Ectodermal cell (in vitro differentiated cells): Measurements from ENCODE around the gene HDAC2.

Experiments used
- H3K27ac ChIP-seq: 2 replicates; pipeline ENCODE4 v1.7.0; 2013; ENCODE audit warnings: mild to moderate bottlenecking, low read depth, low read length; ENCODE audit not compliant: insufficient read depth, poor library complexity, severe bottlenecking
- H3K27me3 ChIP-seq: 2 replicates; pipeline ENCODE4 v1.7.0; 2013; ENCODE audit warnings: mild to moderate bottlenecking, low read length; ENCODE audit not compliant: insufficient read depth, control insufficient read depth, poor library complexity, severe bottlenecking
- H3K36me3 ChIP-seq: one replicate; pipeline ENCODE4 v1.7.0; 2013; ENCODE audit warnings: low read length; ENCODE audit not compliant: control insufficient read depth, insufficient read depth
- H3K4me1 ChIP-seq: one replicate; pipeline ENCODE4 v1.7.0; 2013; ENCODE audit warnings: low read length; ENCODE audit not compliant: control insufficient read depth, insufficient read depth
- H3K4me3 ChIP-seq: 2 replicates; pipeline ENCODE4 v1.7.0; 2013; ENCODE audit warnings: low read depth, low read length, control low read depth; ENCODE audit not compliant: insufficient read depth
- H3K9me3 ChIP-seq: 2 replicates; pipeline ENCODE4 v1.7.0; 2013; ENCODE audit warnings: mild to moderate bottlenecking, low read length, moderate library complexity; ENCODE audit not compliant: control insufficient read depth
- WGBS, 2 experiments: methylation state at CpG; one replicate each; pipeline ENCODE4 v1.1.7; 2013; ENCODE audit warnings: missing lambda C conversion rate in 2 of 2; 5-methylcytosine and 5-hydroxymethylcytosine counted together

The HDAC2 gene

DNA sequence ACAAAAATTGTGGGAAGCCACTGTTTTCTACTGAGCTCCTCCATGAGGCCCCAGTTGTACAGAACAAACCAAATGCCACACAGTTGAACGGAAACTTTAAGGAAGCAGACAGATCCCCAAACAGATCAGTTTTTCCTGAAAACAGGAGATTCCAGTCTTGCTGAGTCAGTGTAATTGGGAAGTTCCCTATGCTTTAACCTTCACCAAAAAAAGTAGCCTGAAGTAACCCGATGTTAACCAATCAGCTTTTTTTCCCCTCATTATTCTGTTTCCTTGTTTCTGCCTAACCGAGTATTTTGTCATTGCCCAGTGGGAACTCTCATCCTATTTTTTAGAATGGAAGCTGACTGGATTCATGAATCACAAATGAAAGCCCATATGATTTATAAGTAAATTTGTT, 77.1 kb downstream of the HDAC2 start:
- Histone ChIP-seq H3K4me1 (no peaks in the 10 kb centered on the region), H3K27me3 (no peaks in the 10 kb centered on the region), H3K27ac (no peak overlapping the region), H3K36me3 (no peaks in the 10 kb centered on the region), H3K4me3 (no peak overlapping the region), H3K9me3 (no peaks in the 10 kb centered on the region)
- WGBS, 2 experiments = 77 to 86% methylated on average over 3 of the region's 3 CpGs

DNA sequence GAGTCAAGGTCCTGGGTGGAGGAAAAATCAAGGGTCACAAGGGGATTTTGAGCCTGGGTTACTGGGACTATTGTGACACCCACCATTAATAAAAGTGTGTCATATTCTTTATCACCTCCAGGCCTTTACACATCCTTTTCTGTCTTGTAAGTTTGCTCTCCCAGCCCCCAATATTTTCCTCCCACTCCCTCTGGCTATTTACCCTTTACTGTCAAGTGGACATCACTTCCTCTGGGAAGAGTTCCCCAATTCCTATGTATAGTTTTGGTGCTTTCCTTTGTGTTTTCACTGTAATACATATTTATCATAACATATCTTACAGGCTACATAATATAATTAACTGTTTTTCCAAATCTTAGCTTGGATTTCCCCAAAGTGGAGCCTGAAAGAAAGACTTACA, 77.5 kb downstream of the HDAC2 start:
- Histone ChIP-seq H3K4me1 (no peaks in the 10 kb centered on the region), H3K9me3 (no peaks in the 10 kb centered on the region), H3K27ac (no peak overlapping the region), H3K4me3 (no peak overlapping the region), H3K36me3 (no peaks in the 10 kb centered on the region), H3K27me3 (no peaks in the 10 kb centered on the region)

DNA sequence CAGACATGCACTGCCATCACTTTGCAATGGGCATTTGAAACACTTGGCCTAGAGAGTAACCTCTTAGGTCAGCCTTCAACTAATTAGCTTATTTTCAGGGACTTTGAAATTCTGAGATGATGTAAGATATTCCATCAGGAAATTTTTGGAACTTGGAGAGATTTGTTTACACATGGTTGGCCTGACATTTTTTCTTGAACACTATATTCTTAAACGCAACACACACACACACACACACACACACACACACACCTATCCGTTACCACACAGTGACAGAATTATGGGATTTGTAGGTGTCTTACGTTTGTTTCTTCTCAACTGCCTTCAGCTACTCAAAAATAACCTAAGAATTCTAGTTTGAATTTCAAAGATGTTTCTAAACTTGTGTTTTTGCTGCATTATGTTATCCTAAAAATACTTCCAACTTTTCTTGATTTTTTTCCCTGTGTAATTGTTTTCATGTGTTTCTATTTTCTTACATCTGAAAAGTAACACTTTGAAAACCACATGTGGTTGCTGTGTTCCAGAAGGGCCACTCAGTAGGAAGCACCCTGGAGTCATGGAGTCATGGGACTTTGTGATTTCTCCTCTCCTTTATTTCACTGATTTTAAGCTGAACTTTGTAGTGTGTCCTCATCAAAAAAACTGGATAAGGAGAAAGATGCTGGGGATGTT, 81.9 kb downstream of the HDAC2 start:
- 87 to 100% methylated on average over 3 of the region's 3 CpGs for WGBS, 2 experiments
- Histone ChIP-seq H3K36me3 (no peaks in the 10 kb centered on the region), H3K27me3 (no peaks in the 10 kb centered on the region), H3K27ac (no peak overlapping the region), H3K4me1 (no peaks in the 10 kb centered on the region), H3K4me3 (no peak overlapping the region), H3K9me3 (no peaks in the 10 kb centered on the region)

DNA sequence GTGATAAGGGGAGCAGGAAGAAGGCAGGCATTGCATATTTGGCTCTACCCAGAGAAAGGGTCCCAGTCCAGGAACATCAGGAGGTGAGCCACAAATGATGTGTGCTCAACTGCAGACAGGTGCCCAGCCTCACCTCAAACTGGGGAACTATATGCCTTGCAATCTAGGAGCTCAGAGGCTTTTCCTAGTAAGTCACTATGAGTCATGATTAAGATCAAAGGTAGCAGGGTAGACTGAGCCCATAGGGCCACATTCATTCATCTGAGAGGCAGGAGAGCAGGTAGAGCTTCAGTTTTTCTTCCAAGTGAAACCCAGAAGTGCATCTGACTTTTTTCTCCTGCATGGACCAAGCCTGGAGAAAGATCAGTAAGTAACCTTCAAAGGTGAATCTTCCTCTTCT, 82.5 kb downstream of the HDAC2 start:
- Histone ChIP-seq H3K4me1 (no peaks in the 10 kb centered on the region), H3K27ac (no peak overlapping the region), H3K9me3 (no peaks in the 10 kb centered on the region), H3K4me3 (no peak overlapping the region), H3K36me3 (no peaks in the 10 kb centered on the region), H3K27me3 (no peaks in the 10 kb centered on the region)

DNA sequence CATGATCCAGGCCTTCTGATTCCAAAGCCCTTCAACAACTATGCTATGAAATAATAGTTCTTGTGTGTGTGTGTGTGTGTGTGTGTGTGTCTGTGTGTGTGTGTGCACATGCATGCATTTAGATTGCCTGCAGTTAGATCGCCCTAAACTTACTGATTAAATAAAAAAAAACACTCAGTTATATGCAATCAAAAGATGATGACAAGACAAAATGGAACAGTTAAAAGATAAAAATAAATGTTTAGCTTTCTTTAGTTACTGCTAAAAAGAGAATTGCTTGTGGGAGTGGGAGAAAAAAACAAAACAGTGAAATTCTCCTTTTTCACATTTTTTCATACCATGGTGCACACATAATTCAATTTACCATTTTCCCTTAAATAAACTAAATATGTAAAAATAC, 84.4 kb downstream of the HDAC2 start:
- H3K36me3 ChIP-seq = no peaks in the 10 kb centered on the region
- no CpG with 5 or more reads among the region's 1 CpG for WGBS, 2 experiments

DNA sequence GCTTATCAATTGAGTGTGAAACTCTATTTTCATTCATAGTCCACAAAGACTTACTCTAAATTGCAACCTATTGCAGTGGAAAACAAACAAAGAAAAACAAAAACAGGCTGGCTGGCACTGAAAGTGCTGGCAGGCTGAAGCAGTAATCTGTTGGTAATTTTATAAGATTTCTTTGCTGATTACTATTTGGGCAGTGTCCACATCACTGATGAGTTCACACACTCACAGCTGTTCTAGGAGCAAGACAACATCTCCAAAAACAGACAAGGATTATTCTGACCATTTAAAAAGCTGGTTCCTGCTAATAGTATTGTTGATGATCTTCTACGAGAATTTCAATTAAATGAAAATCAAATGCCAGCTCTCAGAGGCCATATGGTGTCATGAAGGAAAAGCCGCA, 86.9 kb downstream of the HDAC2 start:
- H3K27me3 ChIP-seq = no peaks in the 10 kb centered on the region
- H3K27ac ChIP-seq = no peak overlapping the region
- H3K36me3 ChIP-seq = no peaks in the 10 kb centered on the region
- H3K4me3 ChIP-seq = no peak overlapping the region
- H3K9me3 ChIP-seq = no peaks in the 10 kb centered on the region
- no peaks in the 10 kb centered on the region for H3K4me1 ChIP-seq
- 95 to 97% methylated on average over 2 of the region's 2 CpGs for WGBS, 2 experiments

More for the DNA sequence above, 84.4 kb downstream of the HDAC2 start:
- Histone ChIP-seq H3K4me1 (no peaks in the 10 kb centered on the region), H3K27me3 (no peaks in the 10 kb centered on the region), H3K27ac (no peak overlapping the region), H3K9me3 (no peaks in the 10 kb centered on the region), H3K4me3 (no peak overlapping the region)
